Endodermal cell (in vitro differentiated cells): ENCODE results near the gene SNRPA. TPM values are rescaled to one million over a fixed set of nuclear protein-coding genes. Genes with fewer than 3 reads are reported as not detected.
"Not testable (repeated sequence)": the region's sequence is repeated elsewhere in the genome, so short reads cannot be mapped to it uniquely, and the experiment has no call there.

Experiments
- DNase-seq: peaks from one replicate; pipeline ENCODE4 v3.0.0-alpha.2; 2017
- H3K27ac ChIP-seq: 2 replicates; pipeline ENCODE4 v1.5.1; 2013; ENCODE audit warnings: mild to moderate bottlenecking, low read depth, low read length, moderate library complexity
- H3K27me3 ChIP-seq: 2 replicates; pipeline ENCODE4 v1.6.1; 2013; ENCODE audit warnings: mild to moderate bottlenecking, low read length, moderate library complexity; ENCODE audit not compliant: insufficient read depth, control insufficient read depth, poor library complexity, severe bottlenecking
- H3K36me3 ChIP-seq: 2 replicates; pipeline ENCODE4 v1.7.0; 2013; ENCODE audit warnings: mild to moderate bottlenecking, low read length, moderate library complexity; ENCODE audit not compliant: control insufficient read depth, insufficient read depth
- H3K4me1 ChIP-seq: one replicate; pipeline ENCODE4 v1.7.0; 2013; ENCODE audit warnings: low read length; ENCODE audit not compliant: control insufficient read depth, insufficient read depth
- H3K4me3 ChIP-seq: 2 replicates; pipeline ENCODE4 v1.5.1; 2013; ENCODE audit warnings: mild to moderate bottlenecking, low read length, moderate library complexity
- H3K9ac ChIP-seq: 2 replicates; pipeline ENCODE4 v1.6.1; 2013; ENCODE audit warnings: mild to moderate bottlenecking, low read length, moderate library complexity; ENCODE audit not compliant: poor library complexity, severe bottlenecking; ENCODE audit errors: extremely low read depth
- H3K9me3 ChIP-seq: 2 replicates; pipeline ENCODE4 v1.6.1; 2013; ENCODE audit warnings: mild to moderate bottlenecking, low read length, moderate library complexity; ENCODE audit not compliant: control insufficient read depth
- H3K27ac Mint-ChIP-seq: 2 replicates; pipeline ENCODE4 v1.8.0; 2020; ENCODE audit warnings: mixed read lengths
- H3K27me3 Mint-ChIP-seq: 2 replicates; pipeline ENCODE4 v1.8.0; 2021; ENCODE audit warnings: mild to moderate bottlenecking, mixed read lengths; ENCODE audit not compliant: insufficient read depth
- H3K36me3 Mint-ChIP-seq: 2 replicates; pipeline ENCODE4 v1.8.0; 2020; ENCODE audit warnings: low read depth, mixed read lengths
- H3K4me1 Mint-ChIP-seq: 2 replicates; pipeline ENCODE4 v1.8.0; 2020; ENCODE audit warnings: mixed read lengths
- H3K4me3 Mint-ChIP-seq: 2 replicates; pipeline ENCODE4 v1.8.0; 2020; ENCODE audit warnings: mild to moderate bottlenecking, moderate library complexity, mixed read lengths
- H3K9me3 Mint-ChIP-seq: 2 replicates; pipeline ENCODE4 v1.8.0; 2020; ENCODE audit warnings: mild to moderate bottlenecking, mixed read lengths
- WGBS, 2 experiments: methylation state at CpG; one replicate each; pipeline versions ENCODE4 v1.1.5 to v1.1.7; 2013; ENCODE audit warnings: missing lambda C conversion rate in 2 of 2, mixed read lengths in 1 of 2; ENCODE audit not compliant: insufficient coverage in 1 of 2, insufficient read length in 1 of 2; 5-methylcytosine and 5-hydroxymethylcytosine counted together
- total RNA-seq, 2 donors: library from RNA; stranded (reverse); fragmentation: NEBNext Ultra II Directional in 1 of 2; extraction: Animal tissue kit (Norgen Biotek cat#: 25700) in 1 of 2; gene quantifications; 2 replicates in 1 of 2; 3 replicates in 1 of 2; pipeline ENCODE4 v1.2.1, GENCODE V29; 2021
- TF ChIP-seq, protein P1 (sequence below): fragments of 200-600 bp; sonication (generic); conservative IDR thresholded peaks from 2 replicates; pipeline ENCODE4 v1.5.0; 2021; ENCODE audit warnings: antibody characterized with exemption, mild to moderate bottlenecking

SNRPA gene
- total RNA-seq, 2 donors from 2014 or later = 160 to 199 TPM

DNA sequence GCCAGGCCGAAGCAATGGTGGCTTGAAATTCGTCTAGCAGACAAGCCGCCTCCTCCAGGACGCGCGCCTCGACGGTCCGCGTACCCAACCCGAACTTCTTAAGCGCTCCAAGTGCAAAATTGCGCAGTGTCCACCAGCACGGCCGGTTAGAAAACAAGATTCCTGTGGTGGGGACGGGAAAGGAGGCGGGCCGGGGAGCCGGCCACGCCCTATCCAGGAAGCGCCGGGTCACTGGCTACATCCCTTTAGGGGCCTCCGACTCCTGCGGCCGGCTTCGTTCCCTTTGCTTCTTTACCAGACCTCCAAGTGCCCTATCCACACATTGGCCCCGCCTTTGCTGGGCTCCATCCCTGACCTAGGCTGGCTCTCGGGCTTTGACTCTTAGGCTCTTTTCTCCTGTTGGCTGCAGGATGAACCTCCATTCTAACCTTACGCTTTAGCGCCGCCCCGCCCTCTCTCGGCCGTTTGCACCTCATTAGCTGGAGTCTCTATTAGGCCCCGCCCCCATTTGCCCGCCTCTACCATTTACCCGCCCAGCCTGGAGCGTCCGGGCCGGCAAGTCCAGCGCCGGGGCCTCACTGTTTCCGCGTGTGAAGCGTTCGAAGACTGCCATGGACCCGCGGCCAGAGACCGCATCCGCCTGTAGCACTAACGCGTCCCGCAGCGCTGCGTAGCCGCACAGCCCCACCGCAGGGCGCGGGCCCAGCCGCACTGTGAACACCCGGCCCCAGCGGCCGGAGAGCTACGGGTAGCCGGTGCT lies 59.8 kb downstream of the SNRPA start:
- Mint-ChIP-seq H3K4me3 (peak overlapping the region; percentile 67), H3K4me1 (peaks cover 29% of the 10 kb centered on the region), H3K27me3 (peaks cover 39% of the 10 kb centered on the region), H3K27ac (peak overlapping the region; percentile 98), H3K36me3 (peaks cover 19% of the 10 kb centered on the region)
- TF ChIP-seq, protein P1, sequence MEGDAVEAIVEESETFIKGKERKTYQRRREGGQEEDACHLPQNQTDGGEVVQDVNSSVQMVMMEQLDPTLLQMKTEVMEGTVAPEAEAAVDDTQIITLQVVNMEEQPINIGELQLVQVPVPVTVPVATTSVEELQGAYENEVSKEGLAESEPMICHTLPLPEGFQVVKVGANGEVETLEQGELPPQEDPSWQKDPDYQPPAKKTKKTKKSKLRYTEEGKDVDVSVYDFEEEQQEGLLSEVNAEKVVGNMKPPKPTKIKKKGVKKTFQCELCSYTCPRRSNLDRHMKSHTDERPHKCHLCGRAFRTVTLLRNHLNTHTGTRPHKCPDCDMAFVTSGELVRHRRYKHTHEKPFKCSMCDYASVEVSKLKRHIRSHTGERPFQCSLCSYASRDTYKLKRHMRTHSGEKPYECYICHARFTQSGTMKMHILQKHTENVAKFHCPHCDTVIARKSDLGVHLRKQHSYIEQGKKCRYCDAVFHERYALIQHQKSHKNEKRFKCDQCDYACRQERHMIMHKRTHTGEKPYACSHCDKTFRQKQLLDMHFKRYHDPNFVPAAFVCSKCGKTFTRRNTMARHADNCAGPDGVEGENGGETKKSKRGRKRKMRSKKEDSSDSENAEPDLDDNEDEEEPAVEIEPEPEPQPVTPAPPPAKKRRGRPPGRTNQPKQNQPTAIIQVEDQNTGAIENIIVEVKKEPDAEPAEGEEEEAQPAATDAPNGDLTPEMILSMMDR = peak; percentile 28
- H3K4me3 ChIP-seq = peak overlapping the region; percentile 69
- H3K9me3 Mint-ChIP-seq, H3K4me1 ChIP-seq, H3K9me3 ChIP-seq, H3K27me3 ChIP-seq: not testable (repeated sequence)
- H3K27ac ChIP-seq = peak overlapping the region; percentile 38
- H3K36me3 ChIP-seq = peaks cover 34% of the 10 kb centered on the region
- H3K9ac ChIP-seq = peak overlapping the region; percentile 34
- 3 to 4% methylated on average over 16 to 28 of the region's 65 CpGs for WGBS, 2 experiments
- peak; percentile 94 for DNase-seq

DNA sequence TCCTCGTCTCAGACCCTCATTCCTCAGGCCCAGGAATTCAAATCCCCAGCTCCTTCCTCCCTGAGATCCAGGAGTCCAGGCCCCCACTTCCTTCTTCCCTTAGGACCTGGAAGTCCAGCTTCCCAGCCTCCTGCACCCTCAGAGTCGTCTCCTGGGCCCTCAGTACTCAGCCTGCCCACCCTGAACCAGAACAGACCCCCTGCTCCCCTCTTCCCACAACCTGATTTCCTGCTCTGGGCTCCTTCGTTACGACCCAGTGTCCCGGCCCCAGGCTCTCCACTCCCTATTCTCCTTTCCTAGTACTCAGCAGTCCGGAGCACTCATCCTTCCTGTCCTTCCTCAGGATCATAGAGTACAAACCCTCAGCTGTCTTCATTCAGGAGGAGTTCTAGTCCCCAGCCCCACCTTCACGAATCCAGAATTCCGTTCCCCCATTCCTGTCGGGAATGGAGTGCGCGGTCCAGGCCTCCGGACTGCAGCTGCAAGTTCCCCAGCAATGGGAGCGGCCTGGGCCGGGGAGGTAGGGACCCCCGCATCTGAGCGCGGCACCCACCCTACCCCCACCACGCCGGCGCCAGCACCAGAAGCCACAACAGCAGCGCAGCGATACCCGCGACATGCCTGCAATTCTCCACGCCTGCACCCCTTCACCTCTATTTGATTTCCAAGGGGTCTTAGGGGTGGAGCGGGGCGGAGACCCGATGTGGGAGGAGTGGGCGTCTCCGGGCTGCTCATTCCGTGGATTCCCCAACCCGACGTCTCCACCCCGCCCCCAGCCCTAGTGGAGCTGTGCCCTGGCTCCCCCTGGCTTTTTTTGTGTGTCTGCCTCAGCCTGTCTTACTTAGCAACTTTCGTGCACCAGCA lies 60.7 kb downstream of the SNRPA start:
- 14 to 41% methylated on average over 6 to 27 of the region's 35 CpGs for WGBS, 2 experiments
- peaks cover 18% of the 10 kb centered on the region for H3K36me3 Mint-ChIP-seq
- H3K4me1 ChIP-seq = no peaks in the 10 kb centered on the region
- peak overlapping the region; percentile 69 for H3K4me3 ChIP-seq
- no peaks in the 10 kb centered on the region for H3K9me3 Mint-ChIP-seq
- peak overlapping the region; percentile 67 for H3K4me3 Mint-ChIP-seq
- peaks cover 46% of the 10 kb centered on the region for H3K27me3 Mint-ChIP-seq
- H3K27ac ChIP-seq = no peak overlapping the region
- DNase-seq = peak; percentile 74
- H3K4me1 Mint-ChIP-seq = peaks cover 22% of the 10 kb centered on the region
- no peak overlapping the region for H3K9ac ChIP-seq
- TF ChIP-seq, protein P1 = peak; percentile 20
- peak overlapping the region; percentile 78 for H3K27ac Mint-ChIP-seq
- no peaks in the 10 kb centered on the region for H3K9me3 ChIP-seq
- H3K27me3 ChIP-seq = no peaks in the 10 kb centered on the region
- H3K36me3 ChIP-seq = peaks cover 29% of the 10 kb centered on the region

DNA sequence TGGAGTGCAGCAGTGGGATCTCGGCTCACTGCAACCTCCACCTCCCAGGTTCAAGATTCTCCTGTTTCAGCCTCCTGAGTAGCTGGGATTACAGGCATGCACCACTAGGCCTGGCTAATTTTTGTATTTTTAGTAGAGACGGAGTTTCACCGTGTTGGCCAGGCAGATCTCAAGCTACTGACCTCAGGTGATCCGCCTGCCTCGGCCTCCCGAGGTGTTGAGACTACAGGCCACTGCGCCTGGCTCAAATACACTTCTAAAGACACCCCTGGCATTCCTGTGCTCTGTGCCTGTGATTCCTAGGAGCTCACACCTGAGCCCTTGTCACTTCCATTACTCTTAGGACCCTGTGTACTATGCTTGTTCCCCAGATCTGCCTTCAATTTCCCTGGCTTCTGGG lies 61.6 kb downstream of the SNRPA start:
- H3K27ac ChIP-seq, H3K4me1 ChIP-seq, H3K9ac ChIP-seq, H3K27me3 ChIP-seq, H3K9me3 Mint-ChIP-seq, H3K27ac Mint-ChIP-seq, H3K4me3 ChIP-seq, H3K9me3 ChIP-seq: not testable (repeated sequence)
- 90 to 92% methylated on average over 4 to 7 of the region's 7 CpGs for WGBS, 2 experiments
- peaks cover 12% of the 10 kb centered on the region for H3K36me3 Mint-ChIP-seq
- peak overlapping the region; percentile 67 for H3K4me3 Mint-ChIP-seq
- peaks cover 16% of the 10 kb centered on the region for H3K4me1 Mint-ChIP-seq
- peaks cover 55% of the 10 kb centered on the region for H3K27me3 Mint-ChIP-seq
- peak; percentile 48 for DNase-seq
- H3K36me3 ChIP-seq = peaks cover 22% of the 10 kb centered on the region
